ENCODE measurements around the gene RPL35.

RPL35 gene

DNA sequence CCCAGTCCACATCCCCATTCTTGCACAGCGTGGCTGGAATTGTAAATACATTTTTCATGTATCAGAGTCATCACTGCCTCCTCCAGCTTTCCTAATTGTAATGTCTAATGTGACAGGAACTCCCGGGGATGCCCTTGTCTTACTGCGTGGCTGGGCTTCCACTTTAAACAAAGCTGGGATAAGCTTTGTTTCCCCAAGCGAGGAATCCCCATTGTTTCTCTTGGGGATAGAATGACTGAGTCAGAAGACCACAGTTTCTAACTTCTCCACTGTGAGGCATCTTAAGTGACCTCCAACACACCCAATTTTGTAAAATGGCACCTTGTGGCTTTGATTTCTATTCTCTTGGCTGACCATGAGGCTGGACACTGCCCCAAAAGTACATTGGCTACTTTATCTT, 22.6 kb upstream of the RPL35 start:
- no peak for TF ChIP-seq ZFX (IDR thresholded peaks at IDR 0.05)
- TF ChIP-seq, protein P1, sequence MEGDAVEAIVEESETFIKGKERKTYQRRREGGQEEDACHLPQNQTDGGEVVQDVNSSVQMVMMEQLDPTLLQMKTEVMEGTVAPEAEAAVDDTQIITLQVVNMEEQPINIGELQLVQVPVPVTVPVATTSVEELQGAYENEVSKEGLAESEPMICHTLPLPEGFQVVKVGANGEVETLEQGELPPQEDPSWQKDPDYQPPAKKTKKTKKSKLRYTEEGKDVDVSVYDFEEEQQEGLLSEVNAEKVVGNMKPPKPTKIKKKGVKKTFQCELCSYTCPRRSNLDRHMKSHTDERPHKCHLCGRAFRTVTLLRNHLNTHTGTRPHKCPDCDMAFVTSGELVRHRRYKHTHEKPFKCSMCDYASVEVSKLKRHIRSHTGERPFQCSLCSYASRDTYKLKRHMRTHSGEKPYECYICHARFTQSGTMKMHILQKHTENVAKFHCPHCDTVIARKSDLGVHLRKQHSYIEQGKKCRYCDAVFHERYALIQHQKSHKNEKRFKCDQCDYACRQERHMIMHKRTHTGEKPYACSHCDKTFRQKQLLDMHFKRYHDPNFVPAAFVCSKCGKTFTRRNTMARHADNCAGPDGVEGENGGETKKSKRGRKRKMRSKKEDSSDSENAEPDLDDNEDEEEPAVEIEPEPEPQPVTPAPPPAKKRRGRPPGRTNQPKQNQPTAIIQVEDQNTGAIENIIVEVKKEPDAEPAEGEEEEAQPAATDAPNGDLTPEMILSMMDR (conservative IDR thresholded peaks at IDR 0.05): no peak
- no peak overlapping the region for H3K27ac ChIP-seq

DNA sequence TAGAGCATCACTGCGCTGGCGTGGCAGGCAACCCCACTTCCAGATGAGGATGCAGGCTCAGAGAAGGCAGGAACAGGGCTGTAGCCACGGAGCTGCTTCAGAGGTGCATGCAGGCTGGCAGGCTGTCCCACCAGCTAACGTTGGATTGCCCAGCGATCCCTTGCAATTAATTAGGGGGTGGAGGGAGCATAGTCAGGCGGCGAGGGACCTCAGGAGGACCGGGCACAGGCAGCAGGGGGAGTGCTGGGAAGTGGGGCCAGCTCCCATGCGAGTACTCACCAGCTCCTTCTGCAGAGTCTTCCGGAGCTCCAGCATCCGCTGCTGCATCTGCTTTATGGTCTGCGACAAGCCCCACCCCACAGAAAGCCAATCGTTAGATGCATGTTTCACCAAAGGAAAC, 20.5 kb upstream of the RPL35 start:
- TF ChIP-seq ZFX (IDR thresholded peaks at IDR 0.05): no peak
- TF ChIP-seq, protein P1 (conservative IDR thresholded peaks at IDR 0.05): no peak
- H3K27ac ChIP-seq: no peak overlapping the region

DNA sequence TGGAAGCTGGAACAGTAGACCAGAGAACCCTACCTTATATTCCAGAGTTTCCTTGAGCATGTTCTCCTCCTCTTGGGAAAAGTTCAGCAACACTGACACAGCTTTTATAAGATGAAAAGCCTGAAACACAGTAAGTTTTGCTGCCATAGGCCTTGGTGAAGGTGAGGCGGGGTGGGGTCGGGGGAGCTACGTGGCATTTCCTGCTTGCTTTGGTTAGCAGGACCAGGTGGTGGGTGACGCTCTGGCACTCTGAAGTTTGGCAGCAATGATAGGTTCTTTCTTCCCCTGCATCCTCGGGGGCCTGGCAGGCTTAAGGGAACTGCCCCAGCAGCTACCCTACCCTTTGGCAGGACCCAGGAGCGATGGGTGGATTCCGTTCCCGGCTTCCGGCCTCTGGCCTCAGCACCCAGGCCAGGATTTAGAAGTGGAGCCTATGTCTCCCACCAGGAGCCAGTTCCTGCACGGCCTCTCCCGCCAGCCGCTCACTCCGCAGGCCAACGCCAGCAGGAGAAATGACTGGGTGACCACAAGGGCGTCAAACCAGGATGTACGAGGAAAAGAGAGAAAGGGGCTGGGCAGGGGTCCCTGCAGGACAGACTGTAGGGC, 19.5 kb upstream of the RPL35 start:
- H3K27ac ChIP-seq: no peak overlapping the region
- TF ChIP-seq, protein P1 (conservative IDR thresholded peaks at IDR 0.05): no peak
- no peak for TF ChIP-seq ZFX (IDR thresholded peaks at IDR 0.05)

DNA sequence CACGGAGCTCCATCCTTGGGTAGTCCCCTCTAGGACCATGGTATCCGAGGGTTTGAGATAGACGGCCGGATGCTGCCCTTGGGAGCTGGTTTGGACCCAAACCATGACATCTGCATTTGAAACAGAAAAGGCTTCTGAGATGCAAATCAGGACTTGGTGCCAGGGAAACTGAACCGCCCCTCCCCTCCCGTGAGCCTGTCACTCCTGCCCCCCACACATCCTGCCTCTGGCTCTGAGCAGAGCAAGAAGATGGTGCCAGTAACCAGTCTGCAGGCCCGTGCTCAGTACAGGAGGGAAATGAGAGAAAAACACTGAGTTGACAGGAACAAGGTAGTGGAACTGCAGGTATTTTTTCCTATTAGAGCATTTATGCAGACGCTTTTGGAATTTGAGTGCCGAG, 18.7 kb upstream of the RPL35 start:
- TF ChIP-seq, protein P1 (conservative IDR thresholded peaks at IDR 0.05): no peak
- no peak for TF ChIP-seq ZFX (IDR thresholded peaks at IDR 0.05)
- no peak overlapping the region for H3K27ac ChIP-seq

DNA sequence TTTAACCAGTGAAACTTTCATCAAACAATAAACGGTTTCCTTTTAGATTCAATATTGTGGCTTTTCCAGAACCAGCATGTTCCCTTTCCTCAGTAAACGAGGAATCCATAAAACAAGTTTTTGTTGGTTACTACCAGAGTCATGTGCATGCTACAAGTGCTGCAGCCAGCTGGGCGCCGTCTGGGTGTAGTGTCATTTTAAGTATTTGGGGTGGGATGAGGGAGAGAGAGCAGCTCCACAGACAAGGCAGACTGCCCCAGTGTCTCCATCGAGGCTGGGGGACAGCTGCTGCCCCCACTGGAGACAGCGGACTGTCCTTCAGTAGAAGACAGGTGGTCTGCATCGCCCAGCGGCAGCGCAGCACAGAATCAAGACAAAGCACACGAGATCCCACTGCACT, 17.5 kb upstream of the RPL35 start:
- no peak overlapping the region for H3K27ac ChIP-seq

DNA sequence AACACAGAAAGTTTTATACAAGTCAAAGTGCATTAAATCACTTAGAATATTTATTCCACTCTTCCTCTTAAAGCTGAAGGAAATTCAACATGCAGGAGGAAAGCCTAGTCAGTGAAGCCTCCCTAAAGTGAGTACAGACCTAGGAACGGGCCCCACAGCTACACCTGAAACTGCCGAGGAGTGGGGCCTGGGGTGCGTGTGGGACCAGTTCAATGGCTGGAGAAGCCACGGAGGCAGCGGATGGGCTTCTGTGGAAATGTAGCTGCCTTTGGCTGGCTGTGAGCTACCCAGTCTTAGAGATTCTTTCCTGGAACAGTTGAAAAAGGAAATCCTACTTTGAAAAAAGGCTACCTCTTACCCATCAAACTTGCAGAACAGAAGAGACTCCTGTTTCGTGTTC, 16.8 kb upstream of the RPL35 start:
- no peak overlapping the region for H3K27ac ChIP-seq
- TF ChIP-seq, protein P1 (conservative IDR thresholded peaks at IDR 0.05): no peak
- no peak for TF ChIP-seq ZFX (IDR thresholded peaks at IDR 0.05)

More for the DNA sequence above, 17.5 kb upstream of the RPL35 start:
- TF ChIP-seq ZFX (IDR thresholded peaks at IDR 0.05): no peak
- TF ChIP-seq, protein P1 (conservative IDR thresholded peaks at IDR 0.05): no peak

DNA sequence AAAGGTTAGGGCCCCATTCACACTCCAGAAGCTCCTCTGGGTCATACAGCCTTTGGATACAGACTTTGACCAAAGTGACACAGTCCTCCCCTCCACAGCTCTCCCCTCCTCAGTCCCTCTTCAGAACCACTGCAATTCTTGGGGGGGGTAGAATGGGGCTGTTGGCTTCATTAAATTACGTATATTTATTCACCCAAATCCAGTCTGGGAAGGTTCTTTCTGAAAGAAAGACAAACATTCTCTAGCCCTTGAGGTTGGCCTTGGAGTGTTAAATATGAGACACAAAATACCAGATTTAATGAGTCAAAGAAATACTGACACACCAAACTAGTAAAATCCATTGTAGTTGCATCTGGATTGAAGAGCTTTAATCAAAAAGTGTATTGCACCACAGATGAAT, 16.3 kb upstream of the RPL35 start:
- TF ChIP-seq, protein P1 (conservative IDR thresholded peaks at IDR 0.05): no peak
- TF ChIP-seq ZFX (IDR thresholded peaks at IDR 0.05): no peak
- no peak overlapping the region for H3K27ac ChIP-seq

Data from C4-2B (cell line).